ENCODE results near the gene PTPRN2. TPM values are rescaled to one million over a fixed set of nuclear protein-coding genes. Genes with fewer than 3 reads are reported as not detected.

PTPRN2 gene
- total RNA-seq, 2 experiments from 2014 or later = 0.70 TPM; not detected in 1

GRCh38 chr7:158061884-158062656 lies 525.6 kb downstream of the PTPRN2 start:
- Histone ChIP-seq H3K4me1 (ENCODE audit: insufficient read depth, low read length, poor library complexity, severe bottlenecking) (no peaks in the 10 kb centered on the region), H3K4me2 (ENCODE audit: low read length) (no peak overlapping the region), H3K9me3 (ENCODE audit: low read length) (no peaks in the 10 kb centered on the region), H3K79me2 (ENCODE audit: insufficient read depth, low read depth, low read length) (no peaks in the 10 kb centered on the region), H3K4me3 (ENCODE audit: low read depth, low read length, poor library complexity, severe bottlenecking) (no peak overlapping the region), H4K20me1 (ENCODE audit: insufficient read depth, low read length) (no peaks in the 10 kb centered on the region), H3K27ac (ENCODE audit: low read depth, low read length, poor library complexity, severe bottlenecking) (no peak overlapping the region), H3K36me3 (ENCODE audit: insufficient read depth, low read length) (no peaks in the 10 kb centered on the region), H3K9me2 (ENCODE audit: insufficient read depth, low read length) (no peaks in the 10 kb centered on the region), H2AFZ (ENCODE audit: low read length) (no peak overlapping the region)
- no peak for TF ChIP-seq CTCF (conservative IDR thresholded peaks at IDR 0.05; ENCODE audit: low read length)
- TF ChIP-seq EZH2phosphoT487 (IDR thresholded peaks at IDR 0.05; ENCODE audit: borderline replicate concordance, low read depth, low read length) = no peak
- ChIA-PET CTCF (ENCODE audit: unreplicated experiment) (no interaction called here), POLR2A (no interaction called here)
- DNase-seq (ENCODE audit: low spot score) = no peak
- BruUV-seq (replicated peaks) = no TSS peak
- intact Hi-C loops (cut with micrococcal nuclease; ENCODE audit: unreplicated experiment) = no loop called here

GRCh38 chr7:158061026-158061630 lies 526.5 kb downstream of the PTPRN2 start:
- H4K20me1 ChIP-seq (ENCODE audit: insufficient read depth, low read length) = no peaks in the 10 kb centered on the region
- TF ChIP-seq CTCF (conservative IDR thresholded peaks at IDR 0.05; ENCODE audit: low read length) (no peak), EZH2phosphoT487 (IDR thresholded peaks at IDR 0.05; ENCODE audit: borderline replicate concordance, low read depth, low read length) (no peak)
- no TSS peak for BruUV-seq (replicated peaks)
- no peaks in the 10 kb centered on the region for H3K4me1 ChIP-seq (ENCODE audit: insufficient read depth, low read length, poor library complexity, severe bottlenecking)
- ChIA-PET POLR2A (no interaction called here), CTCF (ENCODE audit: unreplicated experiment) (no interaction called here)
- H2AFZ ChIP-seq (ENCODE audit: low read length) = no peak overlapping the region
- no peak overlapping the region for H3K4me3 ChIP-seq (ENCODE audit: low read depth, low read length, poor library complexity, severe bottlenecking)
- no peak overlapping the region for H3K27ac ChIP-seq (ENCODE audit: low read depth, low read length, poor library complexity, severe bottlenecking)
- DNase-seq (ENCODE audit: low spot score) = no peak
- H3K36me3 ChIP-seq (ENCODE audit: insufficient read depth, low read length) = no peaks in the 10 kb centered on the region
- no peaks in the 10 kb centered on the region for H3K79me2 ChIP-seq (ENCODE audit: insufficient read depth, low read depth, low read length)
- no peaks in the 10 kb centered on the region for H3K9me3 ChIP-seq (ENCODE audit: low read length)
- H3K4me2 ChIP-seq (ENCODE audit: low read length) = no peak overlapping the region
- H3K9me2 ChIP-seq (ENCODE audit: insufficient read depth, low read length) = no peaks in the 10 kb centered on the region
- intact Hi-C loops (cut with micrococcal nuclease; ENCODE audit: unreplicated experiment) = no loop called here

GRCh38 chr7:158060216-158060615 lies 527.4 kb downstream of the PTPRN2 start:
- Histone ChIP-seq H3K4me2 (ENCODE audit: low read length) (no peak overlapping the region), H3K36me3 (ENCODE audit: insufficient read depth, low read length) (no peaks in the 10 kb centered on the region), H3K9me2 (ENCODE audit: insufficient read depth, low read length) (no peaks in the 10 kb centered on the region), H3K4me3 (ENCODE audit: low read depth, low read length, poor library complexity, severe bottlenecking) (no peak overlapping the region), H3K9me3 (ENCODE audit: low read length) (no peaks in the 10 kb centered on the region), H4K20me1 (ENCODE audit: insufficient read depth, low read length) (no peaks in the 10 kb centered on the region), H3K4me1 (ENCODE audit: insufficient read depth, low read length, poor library complexity, severe bottlenecking) (no peaks in the 10 kb centered on the region), H3K79me2 (ENCODE audit: insufficient read depth, low read depth, low read length) (no peaks in the 10 kb centered on the region), H3K27ac (ENCODE audit: low read depth, low read length, poor library complexity, severe bottlenecking) (no peak overlapping the region), H2AFZ (ENCODE audit: low read length) (no peak overlapping the region)
- TF ChIP-seq CTCF (conservative IDR thresholded peaks at IDR 0.05; ENCODE audit: low read length) (no peak), EZH2phosphoT487 (IDR thresholded peaks at IDR 0.05; ENCODE audit: borderline replicate concordance, low read depth, low read length) (no peak)
- BruUV-seq (replicated peaks) = no TSS peak
- ChIA-PET CTCF (ENCODE audit: unreplicated experiment) (no interaction called here), POLR2A (no interaction called here)
- intact Hi-C loops (cut with micrococcal nuclease; ENCODE audit: unreplicated experiment) = no loop called here
- no peak for DNase-seq (ENCODE audit: low spot score)

All from OCI-LY7 (cell line).